CD4-positive, alpha-beta T cell (primary cell): Measurements from ENCODE around the gene PTGIS. TPM values are rescaled to one million over a fixed set of nuclear protein-coding genes. Genes with fewer than 3 reads are reported as not detected.

Experiments used
- ATAC-seq: fragments of 200-7000 bp; cut with Tn5 transposase; one replicate; pipeline ENCODE4 v1.10.0; 2022; ENCODE audit warnings: mild to moderate bottlenecking; ENCODE audit not compliant: poor library complexity
- CTCF ChIA-PET: fragments of 350-600 bp; sonication (Branson Sonifier 250); formaldehyde crosslinking; loops from one replicate; lab custom pipeline; 2021; ENCODE audit warnings: antibody characterized with exemption, inconsistent platforms; lab: Charles Lee
- POLR2A ChIA-PET: fragments of 350-600 bp; sonication (Branson Sonifier 250); formaldehyde crosslinking; loops from one replicate; lab custom pipeline; 2021; ENCODE audit warnings: antibody characterized with exemption, inconsistent platforms; lab: Charles Lee
- DNase-seq, 14 experiments: peaks; one replicate each; pipeline ENCODE4 v3.0.0-alpha.2; 2013 to 2020; ENCODE audit warnings: mixed read lengths in 2 of 14
- H3K27ac ChIP-seq, 2 donors: one replicate each; pipeline versions ENCODE4 v1.5.1 to v1.7.0; 2013; ENCODE audit warnings: low read length in 2 of 2, low read depth in 1 of 2, mild to moderate bottlenecking in 1 of 2
- H3K27me3 ChIP-seq, 2 experiments: 1 replicate in 1 of 2; 2 replicates in 1 of 2; pipeline versions ENCODE4 v1.6.1 to v1.7.0; 2013; ENCODE audit warnings: low read length in 2 of 2, control low read depth in 1 of 2, mild to moderate bottlenecking in 1 of 2, moderate library complexity in 1 of 2; ENCODE audit not compliant: insufficient read depth in 2 of 2, control insufficient read depth in 1 of 2
- H3K36me3 ChIP-seq: one replicate; pipeline ENCODE4 v1.6.1; 2013; ENCODE audit warnings: low read length, control low read depth; ENCODE audit not compliant: insufficient read depth
- H3K4me1 ChIP-seq: one replicate; pipeline ENCODE4 v1.6.1; 2013; ENCODE audit warnings: low read length, control low read depth; ENCODE audit not compliant: insufficient read depth
- H3K4me3 ChIP-seq: one replicate; pipeline ENCODE4 v1.5.1; 2013; ENCODE audit warnings: mild to moderate bottlenecking, low read length, moderate library complexity
- H3K9me3 ChIP-seq, 2 experiments: 1 replicate in 1 of 2; 2 replicates in 1 of 2; pipeline versions ENCODE4 v1.6.1 to v1.7.0; 2013; ENCODE audit warnings: low read length in 2 of 2, mild to moderate bottlenecking in 2 of 2, control low read depth in 1 of 2, moderate library complexity in 1 of 2; ENCODE audit not compliant: control insufficient read depth in 1 of 2, insufficient read depth in 1 of 2
- H3K27ac Mint-ChIP-seq: one replicate; pipeline ENCODE4 v1.8.0; 2020; ENCODE audit warnings: mixed read lengths
- H3K27me3 Mint-ChIP-seq: one replicate; pipeline ENCODE4 v1.8.0; 2021; ENCODE audit warnings: mixed read lengths
- H3K36me3 Mint-ChIP-seq: one replicate; pipeline ENCODE4 v1.8.0; 2021; ENCODE audit warnings: low read depth, mixed read lengths
- H3K4me1 Mint-ChIP-seq: one replicate; pipeline ENCODE4 v1.8.0; 2021; ENCODE audit warnings: low read depth, mixed read lengths
- H3K4me3 Mint-ChIP-seq: one replicate; pipeline ENCODE4 v1.8.0; 2020; ENCODE audit warnings: mild to moderate bottlenecking, mixed read lengths
- H3K9me3 Mint-ChIP-seq: one replicate; pipeline ENCODE4 v1.8.0; 2020; ENCODE audit warnings: mixed read lengths
- intact Hi-C, 2 experiments: fragments of 100-400 bp; cut with DNase I in 1 of 2; cut with micrococcal nuclease in 1 of 2; formaldehyde crosslinking; loops; one replicate each; pipeline versions ENCODE4 v1.15.1 to v1.9.0; 2023 to 2025; cut with DNase I, micrococcal nuclease
- total RNA-seq, 174 experiments: library from RNA in 2 of 174; stranded (reverse) in 2 of 174; gene quantifications; one replicate each; pipeline ENCODE4 v1.2.3 and lab custom pipeline; 2021 to 2026
- TF ChIP-seq, protein P1 (sequence below): fragments of 200-600 bp; IDR thresholded peaks from one replicate; pipeline ENCODE4 v1.8.0; 2022; ENCODE audit warnings: antibody characterized with exemption, mild to moderate bottlenecking

The PTGIS gene
- total RNA-seq, 2 experiments from 2014 or later = not detected

DNA sequence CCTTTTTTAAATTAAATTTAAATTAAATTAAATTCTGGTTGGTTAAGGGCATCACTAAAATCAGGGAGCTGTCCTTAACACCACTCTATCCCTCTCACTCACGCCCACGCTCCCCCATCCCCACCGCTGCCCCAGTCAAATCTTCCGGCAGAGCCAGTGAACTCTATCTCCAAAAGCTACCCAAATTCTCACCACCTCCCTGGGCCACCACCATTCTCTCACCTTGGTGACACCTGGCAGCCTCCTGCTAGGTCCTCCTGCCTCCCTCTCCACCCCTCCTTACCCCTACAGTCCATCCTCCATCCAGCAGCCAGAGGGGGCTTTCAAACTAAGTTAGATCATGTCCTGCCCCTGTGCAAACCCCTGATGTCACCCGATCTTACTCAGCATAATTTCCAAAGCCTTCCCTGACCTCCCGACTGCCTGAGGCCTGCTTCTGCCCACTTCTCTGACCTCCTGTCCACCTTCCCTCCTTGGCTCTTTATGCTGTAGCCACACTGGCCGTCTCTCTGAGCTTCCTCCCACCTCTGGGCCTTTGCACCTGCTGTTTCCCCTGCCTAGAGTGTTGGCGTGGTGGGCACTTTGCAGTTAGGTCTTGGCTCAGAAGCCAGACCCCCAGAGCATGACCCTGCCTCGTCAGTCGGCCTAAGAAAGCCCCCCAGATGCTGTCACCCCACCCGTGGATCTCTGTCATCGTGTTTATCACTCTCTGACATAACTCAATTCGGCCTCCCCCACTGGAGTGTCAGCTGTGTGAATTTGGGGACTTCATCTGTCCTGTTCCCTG, 24.7 kb downstream of the PTGIS start:
- Histone ChIP-seq H3K4me3 (no peak overlapping the region), H3K9me3 (peaks cover 0 to 22% of the 10 kb centered on the region in 2 experiments), H3K36me3 (no peaks in the 10 kb centered on the region), H3K27me3 (peaks cover 0 to 5% of the 10 kb centered on the region in 2 experiments), H3K4me1 (peaks cover 2% of the 10 kb centered on the region), H3K27ac (no peak overlapping the region)
- Mint-ChIP-seq H3K4me3 (no peak overlapping the region), H3K36me3 (no peaks in the 10 kb centered on the region), H3K9me3 (peaks cover 6% of the 10 kb centered on the region), H3K27ac (no peak overlapping the region), H3K27me3 (peaks cover 15% of the 10 kb centered on the region), H3K4me1 (no peaks in the 10 kb centered on the region)
- intact Hi-C loops = loop anchor here (2.0 to 5.0 kb wide), 3 partner anchors 304 to 384 kb away; no protein-coding TSS in a partner anchor
- no peak for ATAC-seq
- TF ChIP-seq, protein P1, sequence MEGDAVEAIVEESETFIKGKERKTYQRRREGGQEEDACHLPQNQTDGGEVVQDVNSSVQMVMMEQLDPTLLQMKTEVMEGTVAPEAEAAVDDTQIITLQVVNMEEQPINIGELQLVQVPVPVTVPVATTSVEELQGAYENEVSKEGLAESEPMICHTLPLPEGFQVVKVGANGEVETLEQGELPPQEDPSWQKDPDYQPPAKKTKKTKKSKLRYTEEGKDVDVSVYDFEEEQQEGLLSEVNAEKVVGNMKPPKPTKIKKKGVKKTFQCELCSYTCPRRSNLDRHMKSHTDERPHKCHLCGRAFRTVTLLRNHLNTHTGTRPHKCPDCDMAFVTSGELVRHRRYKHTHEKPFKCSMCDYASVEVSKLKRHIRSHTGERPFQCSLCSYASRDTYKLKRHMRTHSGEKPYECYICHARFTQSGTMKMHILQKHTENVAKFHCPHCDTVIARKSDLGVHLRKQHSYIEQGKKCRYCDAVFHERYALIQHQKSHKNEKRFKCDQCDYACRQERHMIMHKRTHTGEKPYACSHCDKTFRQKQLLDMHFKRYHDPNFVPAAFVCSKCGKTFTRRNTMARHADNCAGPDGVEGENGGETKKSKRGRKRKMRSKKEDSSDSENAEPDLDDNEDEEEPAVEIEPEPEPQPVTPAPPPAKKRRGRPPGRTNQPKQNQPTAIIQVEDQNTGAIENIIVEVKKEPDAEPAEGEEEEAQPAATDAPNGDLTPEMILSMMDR = no peak
- CTCF ChIA-PET = interaction anchor here (1.3 kb wide), 1 partner anchor 10 kb away, joined by 5 read pairs; no protein-coding TSS in a partner anchor
- POLR2A ChIA-PET = no interaction called here
- DNase-seq = no peak

DNA sequence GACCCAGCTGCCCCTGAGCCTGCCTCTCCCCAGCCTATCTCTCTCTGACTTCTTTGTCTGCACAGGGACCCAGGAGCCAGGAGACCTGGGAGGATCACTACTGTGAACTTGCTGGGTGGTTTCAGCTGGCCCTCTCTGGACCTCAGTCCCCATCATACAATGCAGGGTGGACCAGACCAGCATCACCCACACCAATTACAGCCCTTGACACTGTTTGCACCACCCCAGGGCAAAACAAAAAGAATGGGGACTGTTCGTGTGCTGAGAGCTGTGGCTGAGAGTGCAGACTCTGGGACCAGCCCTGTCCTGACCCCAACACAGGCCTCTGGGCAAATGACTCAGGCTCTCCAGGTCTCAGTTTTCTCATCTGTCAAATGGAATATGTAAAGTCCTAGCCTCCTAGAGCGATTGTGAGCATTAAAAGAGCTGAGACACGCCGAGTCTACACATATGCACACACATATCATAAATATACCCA, 25.4 kb downstream of the PTGIS start:
- peaks cover 15% of the 10 kb centered on the region for H3K27me3 Mint-ChIP-seq
- H3K4me1 ChIP-seq = peaks cover 2% of the 10 kb centered on the region
- no peak overlapping the region for H3K27ac Mint-ChIP-seq
- peaks cover 6% of the 10 kb centered on the region for H3K9me3 Mint-ChIP-seq
- ChIA-PET CTCF (interaction anchor here (1.3 to 1.5 kb wide), 2 partner anchors 9 to 10 kb away, joined by 5 read pairs; no protein-coding TSS in a partner anchor), POLR2A (no interaction called here)
- no peak overlapping the region for H3K27ac ChIP-seq
- intact Hi-C loops = loop anchor here (2.0 to 5.0 kb wide), 3 partner anchors 305 to 385 kb away; no protein-coding TSS in a partner anchor
- peaks cover 0 to 5% of the 10 kb centered on the region in 2 experiments for H3K27me3 ChIP-seq
- no peaks in the 10 kb centered on the region for H3K36me3 Mint-ChIP-seq
- H3K4me1 Mint-ChIP-seq = no peaks in the 10 kb centered on the region
- ATAC-seq (no peak), DNase-seq (no peak)
- H3K4me3 ChIP-seq = no peak overlapping the region
- TF ChIP-seq, protein P1 = no peak
- no peak overlapping the region for H3K4me3 Mint-ChIP-seq
- peaks cover 0 to 22% of the 10 kb centered on the region in 2 experiments for H3K9me3 ChIP-seq
- no peaks in the 10 kb centered on the region for H3K36me3 ChIP-seq

DNA sequence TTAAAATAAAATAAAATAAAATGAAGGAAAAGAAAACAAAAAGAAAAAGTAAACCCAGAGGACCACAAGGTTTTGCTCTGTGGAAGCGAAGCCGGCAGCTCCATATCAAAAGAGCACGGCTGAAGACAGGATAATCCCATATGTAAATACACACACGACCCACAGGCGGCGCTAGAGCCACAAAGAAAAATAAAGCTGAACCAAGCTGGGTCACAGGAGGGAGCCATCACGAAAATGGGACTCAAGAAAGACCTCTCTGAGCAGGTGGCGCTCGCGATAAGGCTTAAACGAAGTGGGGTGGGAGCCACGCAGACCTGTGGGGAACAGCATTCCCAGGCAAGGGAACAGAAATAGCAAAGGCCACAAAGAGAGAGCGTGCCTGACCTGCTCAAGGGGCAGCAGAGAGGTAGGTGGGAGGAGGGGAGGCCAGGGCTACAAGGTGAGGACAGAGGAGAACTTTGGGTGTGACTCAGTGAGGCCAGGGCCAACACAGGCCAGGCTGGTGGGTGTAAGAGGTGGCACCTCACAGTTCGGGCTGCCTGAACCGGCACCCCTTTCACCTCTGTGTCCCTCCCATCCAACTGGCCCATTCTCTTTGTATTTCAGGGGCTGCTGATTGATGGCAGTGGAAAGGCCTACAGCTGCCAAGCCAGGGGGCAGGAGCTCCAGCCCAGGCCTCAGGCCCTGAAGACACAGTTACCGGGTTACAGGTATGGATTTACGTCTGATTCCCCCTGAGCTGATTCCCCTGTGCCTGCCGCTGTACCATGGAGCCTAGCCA, 26.0 kb downstream of the PTGIS start:
- Mint-ChIP-seq H3K36me3 (no peaks in the 10 kb centered on the region), H3K4me1 (no peaks in the 10 kb centered on the region), H3K27me3 (peaks cover 14% of the 10 kb centered on the region), H3K27ac (no peak overlapping the region), H3K9me3 (peaks cover 6% of the 10 kb centered on the region), H3K4me3 (no peak overlapping the region)
- no peak overlapping the region for H3K4me3 ChIP-seq
- intact Hi-C loops = loop anchor here (2.0 to 5.0 kb wide), 4 partner anchors 67 to 385 kb away; no protein-coding TSS in a partner anchor
- ChIA-PET POLR2A (no interaction called here), CTCF (interaction anchor here (0.6 to 1.5 kb wide), 10 partner anchors 8 to 346 kb away, joined by 3 to 14 read pairs (median 4); no protein-coding TSS in a partner anchor)
- TF ChIP-seq, protein P1 = peak; percentile 38
- ATAC-seq (peak; percentile 51), DNase-seq (peak; percentile 11 to 78 (median 36))
- H3K4me1 ChIP-seq = peaks cover 2% of the 10 kb centered on the region
- peaks cover 0 to 9% of the 10 kb centered on the region in 2 experiments for H3K27me3 ChIP-seq
- no peak overlapping the region for H3K27ac ChIP-seq
- no peaks in the 10 kb centered on the region for H3K36me3 ChIP-seq
- H3K9me3 ChIP-seq = peaks cover 0 to 22% of the 10 kb centered on the region in 2 experiments
